Subcutaneous abdominal adipose tissue (tissue), 5 donors: ENCODE measurements around the gene ATXN7L3B.

Source experiments
- H3K27ac ChIP-seq: one replicate; pipeline ENCODE4 v1.7.0; 2013; ENCODE audit warnings: low read depth, mild to moderate bottlenecking, inconsistent platforms, low read length, moderate library complexity
- H3K27me3 ChIP-seq, 5 donors: one replicate each; pipeline ENCODE4 v1.7.0; 2013; ENCODE audit warnings: low read length in 5 of 5, inconsistent platforms in 1 of 5; ENCODE audit not compliant: control insufficient read depth in 5 of 5, insufficient read depth in 4 of 5
- H3K36me3 ChIP-seq, 5 donors: one replicate each; pipeline ENCODE4 v1.7.0; 2013; ENCODE audit warnings: low read length in 5 of 5; ENCODE audit not compliant: control insufficient read depth in 5 of 5, insufficient read depth in 5 of 5
- H3K4me1 ChIP-seq, 5 donors: one replicate each; pipeline ENCODE4 v1.7.0; 2013; ENCODE audit warnings: low read length in 5 of 5, mild to moderate bottlenecking in 3 of 5, moderate library complexity in 1 of 5; ENCODE audit not compliant: control insufficient read depth in 5 of 5, insufficient read depth in 5 of 5
- H3K4me3 ChIP-seq, 5 donors: one replicate each; pipeline ENCODE4 v1.7.0; 2013; ENCODE audit warnings: low read length in 5 of 5, low read depth in 1 of 5
- H3K9ac ChIP-seq, 5 donors: one replicate each; pipeline ENCODE4 v1.7.0; 2013; ENCODE audit warnings: low read length in 5 of 5, mild to moderate bottlenecking in 4 of 5, moderate library complexity in 3 of 5
- H3K9me3 ChIP-seq, 5 donors: one replicate each; pipeline ENCODE4 v1.7.0; 2013; ENCODE audit warnings: low read length in 5 of 5; ENCODE audit not compliant: control insufficient read depth in 5 of 5
- donor health status: healthy.
- donor health status: healthy.
- donor health status: healthy.
- donor health status: healthy.
- donor health status: healthy.

The ATXN7L3B gene

GRCh38 chr12:74584483-74585062, 46.9 kb downstream of the ATXN7L3B start:
- Histone ChIP-seq H3K27me3 (no peaks in the 10 kb centered on the region), H3K27ac (no peak overlapping the region), H3K4me1 (no peaks in the 10 kb centered on the region), H3K4me3 (no peak overlapping the region), H3K9ac (no peak overlapping the region), H3K36me3 (no peaks in the 10 kb centered on the region), H3K9me3 (no peaks in the 10 kb centered on the region)

GRCh38 chr12:74586251-74586650, 48.6 kb downstream of the ATXN7L3B start:
- Histone ChIP-seq H3K4me3 (no peak overlapping the region), H3K27ac (no peak overlapping the region), H3K36me3 (no peaks in the 10 kb centered on the region), H3K27me3 (no peaks in the 10 kb centered on the region), H3K4me1 (no peaks in the 10 kb centered on the region), H3K9ac (no peak overlapping the region), H3K9me3 (no peaks in the 10 kb centered on the region)
